Measurements from ENCODE around the gene ADGRV1.

The ADGRV1 gene

GRCh38 chr5:90875456-90875855 is 316.9 kb downstream of the ADGRV1 start:
- no peak overlapping the region for H3K27ac ChIP-seq (ENCODE audit: extremely low read depth, low read depth, low read length)
- no peaks in the 10 kb centered on the region for H3K9me3 ChIP-seq (ENCODE audit: control insufficient read depth, insufficient read depth, low read depth, low read length)
- no peak for TF ChIP-seq ZNF426 (tag by site-specific recombination; IDR thresholded peaks at IDR 0.05)
- TF ChIP-seq ZFP3 (tag by site-specific recombination; IDR thresholded peaks at IDR 0.05; ENCODE audit: low read depth), result no peak
- no peak for TF ChIP-seq KLF1 (tag by site-specific recombination; IDR thresholded peaks at IDR 0.05)
- TF ChIP-seq ZNF791 (tag by site-specific recombination; IDR thresholded peaks at IDR 0.05), result no peak
- no peak for TF ChIP-seq ZNF202 (tag by site-specific recombination; IDR thresholded peaks at IDR 0.05; ENCODE audit: borderline replicate concordance)
- TF ChIP-seq ZBTB20 (tag by site-specific recombination; IDR thresholded peaks at IDR 0.05), result no peak
- no peak for TF ChIP-seq ZNF629 (tag by site-specific recombination; IDR thresholded peaks at IDR 0.05)
- no peak for TF ChIP-seq ZNF785 (tag by site-specific recombination; IDR thresholded peaks at IDR 0.05)
- no peak for TF ChIP-seq KLF17 (tag by site-specific recombination; IDR thresholded peaks at IDR 0.05)
- TF ChIP-seq ZNF140 (tag by site-specific recombination; IDR thresholded peaks at IDR 0.05), result no peak
- TF ChIP-seq ZNF169 (tag by site-specific recombination; IDR thresholded peaks at IDR 0.05), result no peak
- TF ChIP-seq SP7 (tag by site-specific recombination; IDR thresholded peaks at IDR 0.05), result no peak
- TF ChIP-seq MZF1 (tag by site-specific recombination; IDR thresholded peaks at IDR 0.05; ENCODE audit: borderline replicate concordance), result no peak
- ChIA-PET POLR2A (no interaction called here), CTCF (interaction anchor here (0.8 to 1.5 kb wide), 2 partner anchors 9 to 510 kb away, joined by 3 to 5 read pairs; no protein-coding TSS in a partner anchor)
- no peak overlapping the region for H3K4me3 ChIP-seq (ENCODE audit: low read depth, low read length)
- H3K36me3 ChIP-seq (ENCODE audit: control insufficient read depth in 2 of 2, insufficient read depth in 1 of 2, low read length in 2 of 2), result no peaks in the 10 kb centered on the region; a peak in 1 of 3 replicates
- no peaks in the 10 kb centered on the region for H3K4me1 ChIP-seq (ENCODE audit: control insufficient read depth, insufficient read depth, low read length)

- ChIA-PET CTCF (interaction anchor here (0.9 kb wide), 1 partner anchor 10 kb away, joined by 4 read pairs; no protein-coding TSS in a partner anchor), POLR2A (no interaction called here)
- Histone ChIP-seq H3K36me3 (ENCODE audit: control insufficient read depth in 2 of 2, insufficient read depth in 1 of 2, low read length in 2 of 2) (no peaks in the 10 kb centered on the region; a peak in 1 of 3 replicates), H3K4me1 (ENCODE audit: control insufficient read depth, insufficient read depth, low read length) (no peaks in the 10 kb centered on the region), H3K27ac (ENCODE audit: extremely low read depth, low read depth, low read length) (no peak overlapping the region), H3K4me3 (ENCODE audit: low read depth, low read length) (no peak overlapping the region), H3K9me3 (ENCODE audit: control insufficient read depth, insufficient read depth, low read depth, low read length) (no peaks in the 10 kb centered on the region)
- TF ChIP-seq ZNF223 (tag by site-specific recombination; IDR thresholded peaks at IDR 0.05), result no peak
- TF ChIP-seq TSHZ1 (tag by site-specific recombination; IDR thresholded peaks at IDR 0.05; ENCODE audit: borderline replicate concordance), result no peak
- no peak for TF ChIP-seq GLIS1 (tag by site-specific recombination; IDR thresholded peaks at IDR 0.05)
- no peak for TF ChIP-seq ZNF266 (tag by site-specific recombination; IDR thresholded peaks at IDR 0.05; ENCODE audit: low read depth)
Measured at GRCh38 chr5:90876366-90876765, 317.8 kb downstream of the ADGRV1 start.

GRCh38 chr5:90877049-90877448 is 318.5 kb downstream of the ADGRV1 start:
- CTCF ChIA-PET, result interaction anchor here (0.8 to 0.9 kb wide), 3 partner anchors 9 to 19 kb away, joined by 3 to 6 read pairs (median 4); no protein-coding TSS in a partner anchor
- TF ChIP-seq AEBP2 (tag by site-specific recombination; IDR thresholded peaks at IDR 0.05; ENCODE audit: borderline replicate concordance), result no peak
- TF ChIP-seq ZBTB49 (tag by site-specific recombination; IDR thresholded peaks at IDR 0.05; ENCODE audit: low read depth), result no peak
- TF ChIP-seq ZNF280D (tag by site-specific recombination; IDR thresholded peaks at IDR 0.05), result no peak
- no peak for TF ChIP-seq BCL11B (tag by site-specific recombination; IDR thresholded peaks at IDR 0.05; ENCODE audit: low read depth)

More at GRCh38 chr5:90877049-90877448, 318.5 kb downstream of the ADGRV1 start:
- no peaks in the 10 kb centered on the region for H3K9me3 ChIP-seq (ENCODE audit: control insufficient read depth, insufficient read depth, low read depth, low read length)
- H3K4me1 ChIP-seq (ENCODE audit: control insufficient read depth, insufficient read depth, low read length), result no peaks in the 10 kb centered on the region
- no peaks in the 10 kb centered on the region; a peak in 1 of 3 replicates for H3K36me3 ChIP-seq (ENCODE audit: control insufficient read depth in 2 of 2, insufficient read depth in 1 of 2, low read length in 2 of 2)
- POLR2A ChIA-PET, result no interaction called here
- H3K4me3 ChIP-seq (ENCODE audit: low read depth, low read length), result no peak overlapping the region
- no peak overlapping the region for H3K27ac ChIP-seq (ENCODE audit: extremely low read depth, low read depth, low read length)
